ENCODE measurements around the gene LCLAT1.

Gene LCLAT1

DNA sequence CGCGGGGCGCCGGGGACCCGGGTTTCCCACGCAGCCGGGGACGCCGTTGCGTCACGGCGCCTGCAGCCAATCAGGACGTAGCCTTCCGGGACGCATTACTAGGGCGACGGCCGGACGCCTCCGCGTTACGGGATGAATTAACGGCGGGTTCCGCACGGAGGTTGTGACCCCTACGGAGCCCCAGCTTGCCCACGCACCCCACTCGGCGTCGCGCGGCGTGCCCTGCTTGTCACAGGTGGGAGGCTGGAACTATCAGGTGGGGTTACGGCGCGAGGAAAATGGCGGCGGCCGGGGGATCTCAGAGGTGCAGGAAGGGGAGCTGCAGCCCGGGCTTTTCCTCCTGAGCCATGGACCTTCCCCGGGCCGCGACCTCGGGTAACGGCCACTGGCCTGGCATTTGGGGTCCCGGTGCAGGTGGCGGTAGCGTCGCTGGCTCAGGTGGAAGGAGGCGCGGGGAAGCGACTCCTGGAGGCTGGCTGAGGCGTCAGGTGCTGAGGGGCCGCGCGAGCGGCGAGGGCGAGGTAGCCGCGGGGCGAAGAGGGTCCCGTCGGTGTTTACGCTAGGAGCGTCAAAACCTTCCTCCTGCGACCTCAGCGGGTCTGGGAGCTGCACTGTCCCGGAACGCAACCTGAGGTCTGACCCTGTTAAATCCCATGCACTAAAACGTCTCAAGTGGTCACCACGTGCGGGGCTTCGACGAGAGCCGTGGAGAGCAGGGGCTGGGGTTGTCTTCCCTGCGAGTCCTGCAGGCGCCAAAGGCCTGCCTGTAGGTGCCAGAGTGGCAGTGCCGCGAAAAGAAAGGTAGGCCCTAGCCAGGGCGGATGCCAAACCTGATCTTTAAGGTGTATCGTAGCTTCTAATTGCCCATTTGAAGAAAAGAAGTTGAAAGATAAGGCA lies at the start of gene LCLAT1:
LCLAT1 (plus strand) TSS at position 98 of the 897 bp plus-strand sequence. CDS start 78,345 bp downstream, outside the sequence.
- peak; percentile 29 for DNase-seq

DNA sequence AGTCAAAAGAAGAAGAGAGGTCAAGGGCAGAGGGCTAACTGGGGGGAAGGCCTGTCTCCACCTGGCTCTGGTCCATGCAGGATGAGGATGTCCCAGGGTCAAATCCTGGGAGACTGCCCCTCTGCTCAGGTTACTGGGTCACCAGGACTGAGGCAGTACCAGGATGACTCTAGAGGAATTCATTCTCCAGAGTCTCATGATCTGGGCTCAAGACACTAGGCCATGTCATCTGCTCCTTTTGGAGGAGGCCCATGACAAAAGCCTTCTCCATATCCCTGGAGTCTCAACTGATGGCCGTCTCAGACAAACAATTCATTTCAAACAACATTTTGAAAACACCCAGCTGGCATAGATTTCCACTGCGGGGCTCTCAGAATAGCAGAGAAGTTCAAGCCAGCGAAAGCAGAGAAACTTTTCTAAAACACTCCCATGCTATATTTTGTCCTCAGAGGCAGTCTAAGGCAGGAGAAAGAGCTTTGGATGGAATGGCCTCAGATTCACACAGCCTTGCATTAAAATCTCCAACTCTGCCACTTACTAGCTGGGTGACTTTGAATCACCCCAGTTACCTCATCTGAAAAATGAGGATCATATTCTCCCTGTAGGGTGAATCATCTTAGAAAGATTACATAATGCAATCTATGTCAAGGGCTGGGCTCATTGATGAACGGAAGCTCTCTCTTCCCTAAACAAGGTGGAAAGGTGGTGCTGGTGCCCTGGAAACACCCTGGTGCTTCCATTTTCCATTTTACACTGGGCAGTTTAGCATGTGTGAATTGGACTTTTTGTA lies 48.8 kb upstream of the LCLAT1 start:
- no peak for DNase-seq

DNA sequence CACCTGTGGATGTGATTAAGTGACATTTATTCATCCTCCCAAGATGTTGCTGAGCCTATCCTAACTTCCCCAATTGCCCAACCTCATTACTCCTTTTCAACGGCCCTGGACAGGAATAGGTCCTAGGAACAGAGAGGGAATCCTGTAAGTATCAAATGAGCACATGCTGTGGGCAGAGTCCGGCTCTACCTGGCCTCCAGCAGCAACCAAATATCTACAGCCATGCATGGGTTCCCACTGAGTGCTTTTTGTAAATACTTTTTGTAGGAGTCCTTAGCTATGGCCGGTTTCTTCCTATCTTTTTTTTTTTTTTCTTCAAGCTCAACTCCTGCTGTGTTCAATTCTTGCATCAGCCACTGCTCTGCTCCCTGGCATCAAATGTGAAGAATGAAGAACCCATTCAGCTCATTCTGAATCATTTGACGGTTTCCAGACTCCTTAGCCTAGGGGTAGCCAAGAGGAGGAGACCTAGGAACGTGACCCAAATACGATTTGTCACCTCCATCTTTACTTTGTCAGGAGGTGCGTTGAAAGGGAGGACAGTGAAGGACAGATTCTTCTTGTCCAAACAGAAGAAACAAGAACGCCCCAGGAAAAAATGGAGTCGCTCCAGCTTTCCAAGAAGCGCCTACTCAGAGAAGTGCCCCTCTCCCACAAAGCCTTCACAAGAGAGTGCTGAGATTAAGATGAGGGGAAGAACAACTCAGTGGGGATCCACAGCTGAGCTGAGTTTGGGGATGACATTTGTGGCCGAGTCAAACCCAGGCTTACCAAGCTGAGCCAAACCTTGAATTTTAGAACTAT lies 46.7 kb upstream of the LCLAT1 start:
- DNase-seq = no peak

DNA sequence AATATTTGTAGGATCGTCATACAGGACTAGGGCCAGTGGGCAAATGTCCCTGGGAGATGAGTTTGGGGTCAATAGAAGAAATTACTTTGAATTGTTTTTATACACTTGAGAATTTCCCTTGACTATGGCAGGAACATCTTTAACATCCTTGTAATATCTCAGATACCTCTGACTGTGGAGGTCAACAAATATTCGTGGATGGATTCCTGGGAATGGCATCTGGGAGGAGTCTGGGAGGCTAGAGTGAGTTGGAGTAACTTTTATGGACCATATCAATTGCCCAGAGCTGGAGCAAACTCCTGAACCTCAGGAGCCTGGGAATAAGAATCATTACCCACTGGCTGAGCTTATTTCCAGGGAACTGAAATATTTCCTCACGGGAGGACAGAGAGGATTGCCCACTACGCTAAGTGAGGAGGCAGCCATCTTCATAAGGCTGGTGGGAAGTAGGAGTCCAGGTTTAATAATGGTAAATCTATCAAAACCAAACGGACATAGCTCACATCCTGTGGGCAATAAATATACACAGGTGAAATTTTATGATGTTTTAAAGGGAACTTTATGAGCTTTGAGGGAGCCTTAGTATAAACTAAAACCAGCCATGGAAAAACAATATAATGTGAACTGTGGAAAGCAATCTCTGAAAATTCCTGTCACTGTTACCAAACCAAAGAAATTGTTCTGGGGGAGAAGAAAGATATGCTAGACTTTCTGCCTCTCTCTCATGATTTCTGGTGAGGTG lies 44.4 kb upstream of the LCLAT1 start:
- no peak for DNase-seq

DNA sequence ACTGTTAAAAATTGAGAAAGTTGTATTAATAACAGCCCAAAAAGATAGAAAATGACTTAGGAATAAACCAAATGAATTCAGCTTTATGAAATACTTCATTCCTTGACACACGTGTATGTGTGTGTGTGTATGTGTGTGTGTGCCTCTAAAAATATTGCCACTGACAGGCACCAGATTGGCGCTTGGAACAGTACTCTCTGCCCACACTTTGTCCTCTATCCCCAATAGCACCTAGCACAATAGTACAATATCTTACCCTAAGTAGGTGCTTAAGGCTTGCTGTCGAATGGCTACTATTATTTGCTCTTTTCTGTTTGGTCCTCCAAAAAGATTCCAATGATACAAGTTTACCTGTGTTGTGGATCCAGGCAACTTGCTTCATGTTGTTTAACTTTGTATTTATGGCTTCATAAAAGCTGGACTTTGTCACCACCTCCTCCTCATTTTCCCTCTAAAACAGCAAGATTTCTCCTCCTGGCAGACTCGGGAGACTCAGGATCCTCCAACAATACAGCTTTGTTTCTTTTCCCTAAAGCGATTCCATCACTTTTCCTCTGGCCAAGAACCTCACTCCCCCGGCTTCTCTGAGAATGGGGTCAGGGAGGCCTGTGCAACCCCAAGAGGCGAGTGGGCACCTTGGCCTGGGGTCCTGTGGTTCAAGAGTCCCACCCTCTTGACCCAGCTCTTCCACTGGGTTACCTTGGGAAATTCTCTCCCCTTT lies 43.3 kb upstream of the LCLAT1 start:
- no peak for DNase-seq

DNA sequence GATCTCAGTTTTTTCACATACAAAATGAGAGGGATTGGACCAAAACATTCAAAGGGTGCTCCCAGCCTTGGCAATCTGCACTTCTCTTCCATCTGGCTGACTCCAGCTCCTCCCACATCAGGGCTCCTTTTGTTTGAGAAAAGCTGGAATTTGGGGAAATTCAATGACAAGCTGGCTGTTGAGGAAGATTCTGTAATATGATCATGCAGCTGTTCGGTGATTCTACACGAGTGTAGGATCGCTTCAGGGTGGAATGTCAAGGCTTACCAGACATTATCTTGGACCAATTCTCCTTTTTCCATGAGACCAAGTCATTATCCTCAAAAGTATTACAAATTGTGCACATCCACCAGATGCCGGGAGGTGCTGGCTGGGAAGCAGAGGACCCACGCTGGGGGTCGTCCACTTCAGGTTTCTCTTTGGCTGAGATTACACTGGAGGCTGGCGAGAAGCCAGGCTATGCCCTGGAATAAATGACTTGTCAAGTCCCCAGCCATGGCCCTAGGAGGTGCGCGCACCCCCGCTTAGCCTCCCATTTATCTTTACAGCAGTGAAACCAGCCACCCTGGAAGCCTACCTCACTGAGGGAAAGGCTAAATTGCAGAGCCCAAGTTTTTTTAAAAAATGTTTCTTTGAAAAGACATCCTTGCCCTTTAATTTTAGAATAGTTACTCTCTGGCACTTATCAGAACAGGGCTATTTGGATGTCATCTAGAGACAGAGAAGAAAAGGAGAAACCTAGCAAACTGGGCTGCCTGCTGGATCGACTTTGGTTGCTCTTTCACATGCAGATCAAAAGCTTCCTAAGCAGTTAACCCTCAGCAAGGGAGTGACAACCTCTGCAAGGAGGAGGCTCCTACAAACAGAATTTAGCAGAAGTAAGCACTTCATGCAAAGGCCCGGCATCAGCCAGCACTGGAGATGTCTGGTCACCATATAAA lies 42.5 kb upstream of the LCLAT1 start:
- DNase-seq = no peak

DNA sequence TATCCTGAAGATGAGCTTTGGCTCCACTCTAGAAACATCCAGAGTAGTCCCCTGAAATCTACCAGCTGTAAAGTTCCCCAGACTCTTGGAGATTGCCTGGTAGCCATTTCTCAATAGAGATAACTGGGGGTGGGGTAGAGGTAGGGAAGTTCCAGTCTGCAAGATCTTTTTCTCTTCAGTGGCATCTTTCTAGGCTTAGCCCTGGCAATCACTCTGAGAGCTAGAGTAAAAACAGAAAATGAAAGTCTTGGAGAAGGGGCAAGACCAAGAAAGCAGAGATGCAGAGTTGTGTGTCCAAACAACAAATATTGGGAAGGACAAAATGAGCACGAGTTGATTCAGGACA lies 41.8 kb upstream of the LCLAT1 start:
- no peak for DNase-seq

DNA sequence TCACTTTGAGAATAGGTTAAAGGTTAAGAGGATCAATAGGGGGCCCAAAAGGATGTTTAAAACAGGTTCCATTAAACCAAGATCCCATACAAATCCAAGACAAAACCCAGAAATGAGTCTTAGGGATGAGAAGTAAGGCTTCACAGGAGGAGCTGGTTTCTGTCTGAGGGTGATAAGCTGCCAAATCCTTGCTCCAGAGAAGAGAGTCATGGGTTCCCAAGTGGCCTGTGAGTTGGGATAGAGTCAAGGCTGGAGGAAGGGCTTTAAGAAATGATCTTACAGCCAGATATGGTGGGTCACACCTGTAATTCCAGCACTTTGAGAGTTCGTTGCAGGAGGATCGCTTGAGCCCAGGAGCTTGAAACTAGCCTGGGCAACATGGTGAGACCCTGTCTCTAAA lies 40.2 kb upstream of the LCLAT1 start:
- DNase-seq = no peak

DNA sequence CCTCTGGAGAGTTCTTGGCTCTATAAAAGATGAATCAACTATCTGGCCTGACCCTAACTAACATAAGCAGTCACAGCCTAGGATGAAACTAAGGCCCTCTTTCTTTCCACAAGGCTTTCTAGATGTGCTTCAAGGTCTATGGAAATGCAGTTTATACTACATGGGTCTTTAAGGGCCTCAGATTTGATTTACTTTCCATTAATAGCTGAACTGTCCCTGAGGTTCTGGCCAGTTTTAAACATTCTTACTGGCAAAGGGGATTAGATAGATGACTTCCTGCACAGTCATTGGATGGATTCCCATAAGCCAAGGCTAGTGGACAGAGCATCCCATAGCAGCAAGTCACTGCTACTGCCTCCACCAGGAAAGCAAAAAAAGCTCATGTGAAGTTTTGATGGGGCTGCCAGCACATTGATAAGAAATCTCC lies 38.1 kb upstream of the LCLAT1 start:
- DNase-seq = no peak

DNA sequence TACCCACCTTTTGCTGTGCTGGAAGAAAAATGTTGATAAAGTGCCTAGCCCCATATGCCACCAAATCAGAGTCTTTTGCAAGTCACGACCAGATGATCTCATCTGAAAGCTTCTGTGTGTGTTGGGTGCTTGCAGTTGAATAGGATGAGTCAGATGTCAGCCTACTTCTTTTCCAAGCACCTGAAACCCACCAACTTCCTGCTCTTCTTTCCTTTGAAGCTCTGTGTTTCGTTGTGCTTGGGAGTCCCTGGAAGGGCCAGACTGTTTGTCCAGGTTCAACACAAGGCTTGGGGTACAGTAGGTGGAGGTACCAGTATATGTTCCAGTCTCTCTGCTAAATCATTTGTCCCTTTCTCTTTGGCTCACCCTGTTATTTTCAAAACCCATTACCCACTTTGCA lies 36.8 kb upstream of the LCLAT1 start:
- DNase-seq = no peak

DNA sequence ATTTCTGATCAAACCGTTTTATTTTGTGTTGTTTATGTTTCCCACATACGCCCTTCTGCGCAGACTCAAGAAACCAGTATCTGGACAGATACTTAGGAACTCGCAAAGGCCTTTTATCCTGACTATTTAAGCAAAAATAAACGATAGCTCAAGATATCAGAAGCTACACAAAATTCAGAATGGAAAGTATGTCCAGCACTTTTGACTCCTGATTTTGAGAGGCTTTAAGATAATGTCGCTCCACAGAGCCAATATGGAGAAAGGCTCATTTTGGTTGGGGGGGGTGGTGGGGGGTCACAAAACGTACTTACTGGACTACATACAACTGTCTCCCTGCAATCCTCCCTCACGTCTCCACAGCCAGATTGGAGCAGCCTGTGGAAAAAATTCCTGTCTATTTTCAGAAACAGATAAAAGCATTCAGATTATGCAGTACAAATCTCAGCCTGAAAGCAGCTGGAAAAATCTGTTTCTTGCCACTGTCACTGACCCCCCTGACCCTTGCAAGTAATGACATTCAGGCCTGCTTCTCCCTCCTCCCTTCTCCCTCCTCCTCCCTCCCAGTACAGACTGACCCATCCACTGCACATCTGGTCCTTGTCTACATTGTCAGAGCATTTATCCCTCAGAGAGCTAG lies 34.9 kb upstream of the LCLAT1 start:
- no peak for DNase-seq

DNA sequence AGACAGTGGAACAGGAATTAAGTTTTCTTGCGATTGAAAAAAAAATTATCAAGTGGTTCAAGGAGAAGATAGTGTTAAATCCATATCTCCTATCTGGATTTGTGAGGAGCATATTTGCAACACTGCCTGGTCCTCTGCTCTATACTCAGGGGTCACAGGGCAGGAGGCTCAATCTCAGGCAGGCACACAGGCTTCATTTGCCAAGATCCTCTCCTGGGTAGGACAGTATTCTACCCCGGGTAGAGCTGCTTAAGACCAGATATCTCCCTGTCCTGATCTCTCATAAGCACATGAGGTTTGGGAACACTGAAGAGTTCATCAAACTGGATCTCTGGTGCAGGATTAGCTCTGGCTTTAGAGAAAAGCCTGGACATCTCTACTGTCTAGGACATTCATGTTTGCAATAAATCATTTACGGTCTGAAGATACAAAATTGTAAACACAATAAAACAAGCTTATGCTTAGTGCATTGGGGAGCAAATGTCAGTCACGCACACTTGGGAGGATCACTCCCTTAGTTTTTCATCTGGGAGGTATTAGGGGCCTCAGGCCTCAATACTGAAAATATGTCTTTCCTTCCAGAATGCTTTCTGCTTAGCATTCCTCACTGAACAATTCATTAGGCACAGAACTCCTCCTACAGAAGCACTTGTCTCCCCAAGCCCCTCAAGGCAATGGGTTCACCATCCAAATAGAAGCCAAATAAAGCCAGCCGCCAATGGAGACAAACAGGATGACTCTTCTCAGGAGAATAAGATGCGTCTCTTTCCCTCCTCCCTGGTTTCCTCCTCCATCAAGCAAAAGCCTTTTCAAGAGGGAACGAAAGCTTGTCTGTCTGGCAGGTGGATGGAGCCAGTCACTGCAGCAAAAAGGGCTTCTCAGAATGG lies 34.1 kb upstream of the LCLAT1 start:
- no peak for DNase-seq

DNA sequence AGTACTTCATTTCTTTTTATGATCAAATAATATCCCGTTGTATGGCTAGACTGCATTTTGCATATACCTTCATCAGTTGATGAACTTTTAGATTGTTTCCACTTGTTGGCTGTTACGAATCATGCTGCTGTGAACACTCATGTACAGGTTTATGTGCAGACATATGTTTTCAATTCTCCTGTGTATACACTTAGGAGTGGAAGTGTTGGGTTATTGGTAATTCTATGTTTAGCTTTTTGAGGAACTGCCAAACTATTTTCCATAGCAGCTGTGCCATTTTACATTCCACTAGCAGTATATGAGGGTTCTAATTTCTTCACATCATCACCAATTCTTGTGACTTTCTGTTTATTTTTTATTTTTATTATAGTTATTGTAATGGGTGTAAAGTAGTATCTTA lies 32.1 kb upstream of the LCLAT1 start:
- no peak for DNase-seq

DNA sequence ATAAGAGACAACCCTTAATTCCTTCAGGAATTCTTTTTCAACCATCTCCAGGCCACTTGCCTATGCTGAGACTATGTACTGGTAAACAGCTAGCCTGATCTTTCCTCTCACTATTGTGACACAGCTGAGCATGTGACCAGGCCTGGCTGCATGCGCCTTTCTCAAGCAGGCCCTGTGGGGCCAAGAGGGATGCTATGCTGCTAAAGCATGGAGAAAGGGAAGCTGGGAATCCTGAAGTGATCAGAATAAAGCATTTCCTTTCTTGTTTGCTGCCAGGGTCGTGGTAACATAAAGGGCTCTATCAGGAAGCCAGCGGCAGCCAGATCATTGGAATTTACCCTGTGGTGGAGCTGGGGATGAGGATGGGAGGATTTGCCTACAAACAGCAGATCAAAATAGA lies 29.8 kb upstream of the LCLAT1 start:
- DNase-seq = no peak

DNA sequence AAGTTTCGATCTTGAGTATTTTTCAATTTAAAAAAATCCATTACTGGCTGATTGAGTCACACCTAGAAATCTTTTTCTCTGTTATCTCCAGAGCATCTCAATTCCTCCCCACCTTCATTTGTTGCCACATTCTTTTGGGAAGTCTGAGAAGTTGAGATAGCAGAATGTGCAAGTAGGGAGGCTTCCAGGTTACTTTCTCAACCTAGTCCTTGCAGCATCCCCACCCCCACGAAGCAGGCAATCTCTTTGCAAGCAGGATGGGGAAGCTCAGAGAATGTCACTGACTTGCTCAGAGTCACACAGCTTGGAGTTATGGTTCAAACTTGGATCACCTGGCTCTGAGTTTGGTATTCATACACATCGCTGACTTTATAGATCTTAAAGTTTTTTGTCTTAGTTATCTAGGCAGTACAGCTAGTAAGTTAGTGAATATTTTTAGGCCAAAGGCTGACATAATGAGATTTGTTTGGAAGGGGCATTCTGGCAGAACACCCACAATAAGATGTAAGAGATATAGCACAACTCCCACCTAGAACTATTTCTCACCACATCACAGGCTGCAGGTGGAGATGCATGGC lies 25.9 kb upstream of the LCLAT1 start:
- no peak for DNase-seq

DNA sequence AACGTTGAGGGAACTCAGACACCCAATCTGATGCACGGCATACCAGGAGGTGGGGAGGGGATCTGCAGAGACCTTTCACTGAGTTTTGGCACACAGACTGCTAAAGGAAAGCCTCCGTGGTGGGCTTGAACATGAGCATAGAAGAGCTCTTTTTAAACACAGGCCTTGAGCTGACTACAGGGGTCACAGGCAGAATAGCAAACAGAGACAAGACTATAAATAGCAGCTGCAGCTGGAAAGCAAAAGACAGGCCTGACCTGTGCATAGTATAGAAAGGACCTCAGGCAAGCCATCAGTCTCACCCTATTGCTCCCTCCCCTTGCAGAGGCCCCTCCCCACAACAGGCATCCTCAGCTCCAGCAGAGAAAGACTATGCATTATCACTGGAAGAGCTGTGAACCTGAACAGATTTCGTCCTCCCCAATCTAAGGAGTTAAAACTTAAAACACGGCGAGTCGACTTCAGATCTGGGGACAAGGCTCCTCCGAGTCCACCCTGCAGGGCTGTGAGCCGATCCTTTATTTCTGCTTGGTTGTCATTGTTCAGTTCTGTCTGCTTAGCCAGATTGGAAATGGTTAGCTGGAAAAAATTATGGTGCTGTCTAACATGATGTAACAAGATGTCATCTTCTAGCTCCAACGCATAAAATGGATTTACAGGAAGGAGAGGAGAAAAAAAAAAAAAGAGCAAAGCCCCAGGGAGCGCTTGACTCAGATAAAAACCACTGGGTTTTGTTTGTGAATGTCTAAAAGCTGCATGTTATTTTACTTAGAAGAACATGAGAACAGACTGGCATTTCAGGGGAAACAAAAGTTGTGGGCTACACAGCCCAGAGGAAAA lies 25.2 kb upstream of the LCLAT1 start:
- no peak for DNase-seq

DNA sequence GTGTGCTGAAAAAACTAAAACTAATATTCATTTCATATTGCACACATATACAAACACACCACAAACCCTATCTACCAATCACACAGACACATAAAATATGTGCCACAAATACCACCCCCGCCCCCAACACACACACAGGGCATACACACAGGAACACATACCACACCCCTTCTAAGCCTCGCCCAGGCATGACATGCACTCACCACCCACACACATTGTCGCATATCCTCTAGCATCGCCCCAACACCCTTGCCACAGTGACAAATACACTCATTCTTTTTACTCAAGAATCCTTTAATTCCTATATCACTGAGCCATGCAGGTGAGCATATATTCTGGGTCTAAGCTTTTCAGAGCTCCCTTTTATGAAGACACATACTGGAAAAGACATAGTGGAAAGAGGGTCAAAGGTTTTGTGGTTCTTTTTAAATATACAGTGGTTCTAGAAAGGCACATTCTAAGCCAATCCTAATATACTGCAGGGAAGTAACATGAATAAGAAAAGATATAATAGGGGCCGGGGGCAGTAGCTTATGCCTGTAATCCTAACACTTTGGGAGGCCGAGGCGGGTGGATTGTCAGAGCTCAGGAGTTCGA lies 24.5 kb upstream of the LCLAT1 start:
- no peak for DNase-seq

Measured in NCI-H1048 (cell line).